GM18870 (cell line): ENCODE results near the gene AQP11.
"Not testable (repeated sequence)": the region's sequence is repeated elsewhere in the genome, so short reads cannot be mapped to it uniquely, and the experiment has no call there.

ENCODE experiments used
- ATAC-seq: cut with Tn5 transposase; IDR thresholded peaks from one replicate; pipeline ENCODE4 v1.9.1; 2021; ENCODE audit warnings: moderate library complexity; ENCODE audit not compliant: unreplicated experiment

Gene AQP11, protein sequence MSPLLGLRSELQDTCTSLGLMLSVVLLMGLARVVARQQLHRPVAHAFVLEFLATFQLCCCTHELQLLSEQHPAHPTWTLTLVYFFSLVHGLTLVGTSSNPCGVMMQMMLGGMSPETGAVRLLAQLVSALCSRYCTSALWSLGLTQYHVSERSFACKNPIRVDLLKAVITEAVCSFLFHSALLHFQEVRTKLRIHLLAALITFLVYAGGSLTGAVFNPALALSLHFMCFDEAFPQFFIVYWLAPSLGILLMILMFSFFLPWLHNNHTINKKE

DNA sequence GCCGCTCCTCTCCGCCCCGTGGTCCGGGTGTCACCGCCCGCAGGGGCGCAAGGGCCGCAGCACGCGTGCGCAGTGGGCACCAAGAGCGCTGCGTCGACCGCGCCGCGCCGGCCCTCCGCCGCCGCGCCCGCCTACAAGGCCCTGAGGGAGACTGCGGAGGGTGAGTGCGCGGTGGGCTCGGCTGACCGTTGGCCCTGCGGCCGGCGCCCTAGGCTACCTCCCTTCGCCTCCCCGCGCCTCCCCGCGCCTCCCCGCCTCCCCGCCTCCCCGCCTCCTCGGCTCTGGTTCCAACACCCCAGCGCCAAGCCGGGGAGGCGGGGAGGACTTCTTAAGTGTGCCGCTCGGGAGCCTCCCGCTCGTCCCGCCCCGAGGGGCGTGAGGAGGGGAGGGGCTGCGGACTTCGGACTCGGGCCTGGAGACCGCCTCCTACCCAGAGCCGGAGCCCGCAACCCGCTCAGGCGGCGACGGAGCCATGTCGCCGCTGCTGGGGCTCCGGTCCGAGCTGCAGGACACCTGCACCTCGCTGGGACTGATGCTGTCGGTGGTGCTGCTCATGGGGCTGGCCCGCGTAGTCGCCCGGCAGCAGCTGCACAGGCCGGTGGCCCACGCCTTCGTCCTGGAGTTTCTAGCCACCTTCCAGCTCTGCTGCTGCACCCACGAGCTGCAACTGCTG is at the start of gene AQP11:
TSS of gene AQP11 (plus strand) at position 433 of the 673 bp plus-strand sequence. CDS start at position 473, 40 bp downstream.
- peak; percentile 54 for ATAC-seq

DNA sequence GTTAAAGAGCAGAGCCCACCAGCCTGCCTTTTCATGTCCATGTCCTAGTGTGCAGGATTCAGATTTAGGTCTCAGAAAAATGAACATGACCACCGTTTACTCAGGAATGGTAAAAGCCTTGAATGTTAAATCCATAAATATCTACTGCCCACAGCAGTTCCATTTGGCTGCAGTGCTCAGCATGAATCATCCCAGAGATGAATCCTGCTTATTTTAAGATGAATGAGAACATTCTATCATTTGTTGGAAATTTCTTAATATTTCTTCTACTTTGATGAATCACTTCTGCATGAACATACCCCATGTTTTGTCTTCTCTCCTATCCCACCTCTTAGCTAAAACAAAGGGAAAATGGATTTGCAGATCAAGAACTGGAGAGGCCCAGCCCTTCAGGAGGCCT is 47.5 kb upstream of the AQP11 start:
- ATAC-seq, result no peak

GRCh38 chr11:77547047-77547836 is 42.5 kb upstream of the AQP11 start:
- no peak for ATAC-seq

DNA sequence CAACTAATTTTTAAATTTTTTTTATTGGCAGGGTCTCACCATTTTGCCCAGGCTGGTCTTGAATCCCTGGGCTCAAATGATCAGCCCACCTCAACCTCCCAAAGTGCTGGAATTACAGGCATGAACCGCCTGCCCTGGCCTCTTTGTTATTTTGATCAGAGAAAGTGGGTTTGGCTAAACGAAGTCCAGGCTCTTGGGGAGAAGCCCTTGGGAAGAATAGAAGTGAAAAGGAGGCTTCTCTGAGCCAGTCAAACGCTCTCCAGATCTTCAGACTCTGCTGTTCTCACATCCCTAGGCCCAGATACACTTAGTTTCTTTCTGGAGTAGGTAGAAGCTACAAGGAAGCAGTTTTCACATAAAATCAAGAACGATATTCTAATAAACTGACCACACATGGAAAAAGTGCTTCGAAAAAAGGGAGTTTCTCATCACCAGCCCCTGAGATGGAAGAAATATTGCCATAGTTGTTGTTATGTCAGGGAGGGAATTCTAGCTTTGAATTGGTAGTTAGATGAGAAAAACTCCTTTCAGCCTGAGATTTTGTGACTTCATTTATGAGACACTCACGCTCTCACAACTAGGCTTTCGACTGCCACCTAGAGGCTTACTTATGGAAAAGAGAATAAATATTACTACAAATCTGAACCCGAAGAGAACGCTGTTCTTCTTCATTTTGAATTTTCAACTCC is 41.7 kb upstream of the AQP11 start:
- ATAC-seq, result no peak

DNA sequence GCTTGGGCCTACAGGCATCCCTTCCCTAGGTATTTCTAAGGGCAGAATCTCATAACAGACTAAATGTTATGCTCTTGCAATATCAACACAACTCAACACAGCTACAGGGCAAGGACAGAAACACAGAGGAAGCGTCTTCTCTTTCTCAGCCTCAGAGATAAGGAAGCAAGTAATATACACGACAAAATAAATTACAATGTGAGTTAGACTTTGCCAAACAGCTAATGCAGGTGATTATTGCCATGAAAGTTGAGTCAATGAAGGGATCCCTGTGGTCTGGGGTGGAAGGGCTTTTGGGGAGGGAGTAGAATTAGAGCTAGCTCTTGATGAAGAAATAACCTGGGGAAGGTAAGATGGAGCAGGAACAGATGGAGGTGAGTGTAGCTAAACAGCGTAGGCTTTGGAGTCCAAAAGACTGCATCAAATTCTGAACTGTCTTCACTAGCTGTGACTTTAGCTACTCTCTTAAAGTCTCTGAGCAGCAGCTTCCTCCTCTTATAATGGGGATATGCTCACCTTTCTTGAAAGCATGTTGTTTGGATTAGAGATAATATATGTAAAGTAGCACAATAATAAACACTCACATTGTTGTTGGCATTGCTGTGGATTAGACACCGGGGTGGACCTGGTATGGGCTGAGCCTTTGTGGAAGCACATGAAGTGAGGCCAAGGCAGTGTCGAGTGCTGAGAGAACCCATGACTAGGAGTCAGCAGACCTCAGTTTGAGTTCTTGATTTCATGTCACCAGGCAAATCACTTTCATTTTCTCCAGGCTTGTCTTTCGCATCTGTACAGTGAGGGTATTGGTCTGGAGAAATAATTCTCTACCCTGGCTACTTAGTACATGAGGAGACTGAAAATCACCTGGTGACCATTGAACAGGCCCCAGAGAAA is 41.0 kb upstream of the AQP11 start:
- no peak for ATAC-seq

- not testable (repeated sequence) for ATAC-seq
Measured at GRCh38 chr11:77551426-77551825, 38.3 kb upstream of the AQP11 start.

- ATAC-seq, result no peak
Measured at GRCh38 chr11:77557553-77557952, 32.2 kb upstream of the AQP11 start.

GRCh38 chr11:77558380-77558779 is 31.4 kb upstream of the AQP11 start:
- no peak for ATAC-seq

- no peak for ATAC-seq
Measured at GRCh38 chr11:77559686-77560401, 29.9 kb upstream of the AQP11 start.

- no peak for ATAC-seq
Measured at GRCh38 chr11:77560605-77561004, 29.1 kb upstream of the AQP11 start.

GRCh38 chr11:77561257-77561656 is 28.5 kb upstream of the AQP11 start:
- no peak for ATAC-seq

GRCh38 chr11:77568306-77568705 is 21.4 kb upstream of the AQP11 start:
- ATAC-seq, result no peak

- ATAC-seq, result no peak
Measured at GRCh38 chr11:77568916-77569675, 20.7 kb upstream of the AQP11 start.

- no peak for ATAC-seq
Measured at GRCh38 chr11:77569676-77570070, 20.1 kb upstream of the AQP11 start.

- ATAC-seq, result not testable (repeated sequence)
Measured at GRCh38 chr11:77570896-77571295, 18.9 kb upstream of the AQP11 start.

DNA sequence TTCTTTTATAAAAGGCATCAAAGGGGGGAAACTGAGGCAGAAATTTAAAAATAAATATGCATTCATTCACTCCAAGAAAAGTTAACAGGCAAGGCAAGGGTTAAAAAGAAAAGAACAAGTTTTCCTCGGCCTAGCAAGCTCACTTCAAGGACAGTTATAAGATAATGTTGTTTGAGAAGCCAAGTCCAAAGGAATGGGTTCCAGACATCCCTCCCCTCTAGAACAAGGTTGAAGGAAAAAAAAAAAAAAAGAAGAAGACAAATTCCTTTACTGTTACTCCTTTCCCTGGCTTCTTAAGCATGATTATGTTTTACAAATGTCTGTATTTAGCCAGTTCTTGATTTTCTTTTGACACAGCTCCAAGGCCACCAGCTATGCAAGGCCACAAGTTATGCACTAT is 14.3 kb upstream of the AQP11 start:
- ATAC-seq, result not testable (repeated sequence)

DNA sequence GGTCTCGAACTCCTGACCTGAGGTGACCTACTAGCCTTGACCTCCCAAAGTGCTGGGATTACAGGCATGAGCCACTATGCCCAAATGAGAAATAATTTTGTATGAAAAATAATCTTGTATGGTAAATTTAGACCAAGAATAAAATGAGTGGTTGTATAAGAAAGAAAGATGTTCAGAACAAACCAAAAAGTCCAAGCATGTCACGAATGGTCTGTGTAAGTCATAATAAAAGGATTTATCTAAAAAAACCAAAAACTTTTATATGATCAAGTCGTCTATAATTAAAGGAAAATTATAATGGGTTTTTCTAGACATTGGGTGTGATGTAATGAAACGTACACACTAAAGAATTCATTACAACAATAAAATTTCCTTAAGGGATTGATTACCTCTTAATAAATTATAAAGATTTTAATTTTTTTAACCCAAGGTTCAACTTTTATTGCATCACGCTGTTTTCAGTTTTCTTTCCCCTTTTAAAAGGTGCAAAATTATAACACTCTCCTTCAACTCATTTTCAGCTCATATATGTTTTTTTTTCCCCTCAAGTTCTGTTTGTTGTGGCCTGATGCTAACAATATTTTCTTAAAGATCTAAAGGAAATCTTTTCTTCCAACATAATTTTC is 8.9 kb upstream of the AQP11 start:
- ATAC-seq, result no peak

DNA sequence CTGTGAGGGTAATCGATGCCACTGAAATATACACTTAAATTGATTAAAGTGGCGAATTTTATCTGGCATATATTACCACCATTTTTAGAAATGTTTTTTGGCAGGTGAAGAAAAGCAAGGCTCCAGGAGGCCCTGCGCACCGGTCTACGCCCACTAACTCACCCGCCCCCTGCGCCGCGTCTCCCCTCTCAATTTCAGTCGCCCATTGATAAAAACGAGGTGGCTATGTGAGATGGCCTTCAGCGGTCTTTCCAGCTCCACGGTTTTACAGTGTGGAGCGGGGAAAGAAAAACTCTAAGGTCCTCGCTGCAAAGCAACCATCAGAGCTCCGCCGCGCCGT is 602 bp upstream of the AQP11 start:
- peak; percentile 20 for ATAC-seq
